ENCODE measurements around the gene SBF2. TPM values are rescaled to one million over a fixed set of nuclear protein-coding genes. Genes with fewer than 3 reads are reported as not detected.
"Not testable (repeated sequence)": the region's sequence is repeated elsewhere in the genome, so short reads cannot be mapped to it uniquely, and the experiment has no call there.

Gene SBF2
- total RNA-seq, 3 donors from 2014 or later = 74.8 to 91.9 (median 88.2) TPM

GRCh38 chr11:10243896-10244575 is 50.0 kb downstream of the SBF2 start:
- no peak for DNase-seq (ENCODE audit: low spot score in 2 of 2)
- intact Hi-C loops (cut with DNase I; ENCODE audit: low total_unique reads) = no loop called here
- H3K36me3 ChIP-seq = no peaks in the 10 kb centered on the region
- H3K9me3 ChIP-seq = peaks cover 0 to 8% of the 10 kb centered on the region in 2 donors
- H3K4me1 ChIP-seq = no peaks in the 10 kb centered on the region
- no peak overlapping the region for H3K27ac ChIP-seq
- no peak overlapping the region for H3K4me3 ChIP-seq
- no peaks in the 10 kb centered on the region for H3K27me3 ChIP-seq
- TF ChIP-seq POLR2A (IDR thresholded peaks at IDR 0.05) = no peak
- no peak for TF ChIP-seq POLR2AphosphoS5 (IDR thresholded peaks at IDR 0.05)
- no peak for TF ChIP-seq CTCF (IDR thresholded peaks at IDR 0.05)

- no peak for DNase-seq (ENCODE audit: low spot score in 2 of 2)
- Histone ChIP-seq H3K4me3 (no peak overlapping the region), H3K4me1 (no peaks in the 10 kb centered on the region), H3K27me3 (no peaks in the 10 kb centered on the region), H3K36me3 (no peaks in the 10 kb centered on the region), H3K9me3 (no peaks in the 10 kb centered on the region), H3K27ac (no peak overlapping the region)
- TF ChIP-seq POLR2AphosphoS5 (IDR thresholded peaks at IDR 0.05) (no peak), CTCF (IDR thresholded peaks at IDR 0.05) (no peak), POLR2A (IDR thresholded peaks at IDR 0.05) (no peak)
- intact Hi-C loops (cut with DNase I; ENCODE audit: low total_unique reads) = no loop called here
These were observed 57.2 kb downstream of the SBF2 start for GRCh38 chr11:10236840-10237239.

- Histone ChIP-seq H3K36me3 (no peaks in the 10 kb centered on the region), H3K27ac (no peak overlapping the region), H3K4me1 (no peaks in the 10 kb centered on the region), H3K27me3 (no peaks in the 10 kb centered on the region), H3K9me3 (no peaks in the 10 kb centered on the region), H3K4me3 (no peak overlapping the region)
- TF ChIP-seq POLR2A (IDR thresholded peaks at IDR 0.05) = no peak
- no peak for TF ChIP-seq POLR2AphosphoS5 (IDR thresholded peaks at IDR 0.05)
- no peak for TF ChIP-seq CTCF (IDR thresholded peaks at IDR 0.05)
- intact Hi-C loops (cut with DNase I; ENCODE audit: low total_unique reads) = no loop called here
- no peak for DNase-seq (ENCODE audit: low spot score in 2 of 2)
These were observed 60.4 kb downstream of the SBF2 start for GRCh38 chr11:10233581-10233980.

GRCh38 chr11:10232756-10233155 is 61.3 kb downstream of the SBF2 start:
- TF ChIP-seq CTCF (IDR thresholded peaks at IDR 0.05) (no peak), POLR2AphosphoS5 (IDR thresholded peaks at IDR 0.05) (no peak), POLR2A (IDR thresholded peaks at IDR 0.05) (no peak)
- intact Hi-C loops (cut with DNase I; ENCODE audit: low total_unique reads) = no loop called here
- no peaks in the 10 kb centered on the region for H3K4me1 ChIP-seq
- no peaks in the 10 kb centered on the region for H3K27me3 ChIP-seq
- H3K27ac ChIP-seq = no peak overlapping the region
- H3K36me3 ChIP-seq = no peaks in the 10 kb centered on the region
- no peak for DNase-seq (ENCODE audit: low spot score in 2 of 2)
- H3K9me3 ChIP-seq = no peaks in the 10 kb centered on the region
- no peak overlapping the region for H3K4me3 ChIP-seq

- H3K27ac ChIP-seq; DNase-seq (ENCODE audit: low spot score in 2 of 2); H3K9me3 ChIP-seq; H3K4me3 ChIP-seq; H3K4me1 ChIP-seq; H3K27me3 ChIP-seq; H3K36me3 ChIP-seq; intact Hi-C loops (cut with DNase I; ENCODE audit: low total_unique reads): not testable (repeated sequence)
These were observed 62.2 kb downstream of the SBF2 start for GRCh38 chr11:10231803-10232202.
